Breast epithelium (tissue), 4 donors: ENCODE results near the gene NDUFB11. TPM values are rescaled to one million over a fixed set of nuclear protein-coding genes. Genes with fewer than 3 reads are reported as not detected.

Experiments
- DNase-seq, 2 donors: peaks; one replicate each; pipeline ENCODE4 v3.0.0-alpha.2; 2019; ENCODE audit warnings: low spot score in 2 of 2
- H3K27ac ChIP-seq, 2 donors: fragments of 200-600 bp; sonication (generic) in 1 of 2; one replicate each; pipeline ENCODE4 v1.5.1; 2016 to 2019; ENCODE audit warnings: mild to moderate bottlenecking in 1 of 2
- H3K27me3 ChIP-seq, 2 donors: fragments of 200-600 bp; sonication (generic) in 1 of 2; one replicate each; pipeline versions ENCODE4 v1.5.1 to v1.6.0; 2017 to 2019; ENCODE audit warnings: control low read depth in 1 of 2, mild to moderate bottlenecking in 1 of 2
- H3K36me3 ChIP-seq: fragments of 200-600 bp; one replicate; pipeline ENCODE4 v1.5.1; 2019
- H3K4me1 ChIP-seq, 2 donors: fragments of 200-600 bp; sonication (generic); one replicate each; pipeline ENCODE4 v1.5.1; 2016 to 2019; ENCODE audit warnings: control low read depth in 1 of 2
- H3K4me3 ChIP-seq, 3 donors: fragments of 200-600 bp; sonication (generic); 1 replicate in 2 of 3; 2 replicates in 1 of 3; pipeline ENCODE4 v1.5.1; 2016 to 2019; ENCODE audit warnings: mild to moderate bottlenecking in 3 of 3, moderate library complexity in 2 of 3
- H3K9me3 ChIP-seq, 2 donors: fragments of 200-600 bp; sonication (generic) in 1 of 2; one replicate each; pipeline ENCODE4 v1.5.1; 2016 to 2019; ENCODE audit warnings: control low read depth in 1 of 2
- POLR2A ChIP-seq: fragments of 450-650 bp; IDR thresholded peaks from one replicate; pipeline ENCODE4 v1.6.1; 2016; ENCODE audit warnings: antibody characterized with exemption, mild to moderate bottlenecking, moderate library complexity
- POLR2AphosphoS5 ChIP-seq, 3 donors: sonication (generic); formaldehyde crosslinking; IDR thresholded peaks; one replicate each; pipeline ENCODE4 v1.6.1; 2017; ENCODE audit warnings: antibody characterized with exemption in 3 of 3
- intact Hi-C: fragments of 100-400 bp; cut with DNase I; formaldehyde crosslinking; loops from one replicate; pipeline ENCODE4 v1.15.1; 2023; ENCODE audit warnings: low total_unique reads
- total RNA-seq, 3 donors: library from RNA; depleted of rRNA; stranded (reverse); fragments of >200 nt; gene quantifications; one replicate each; pipeline ENCODE4 v1.1.0, GENCODE V29; 2016
- TF ChIP-seq, protein P1 (sequence below), 3 donors: fragments of 450-650 bp; IDR thresholded peaks; one replicate each; pipeline ENCODE4 v1.5.1; 2016 to 2017; ENCODE audit warnings: antibody characterized with exemption in 3 of 3, mild to moderate bottlenecking in 3 of 3, moderate library complexity in 3 of 3

The NDUFB11 gene
- total RNA-seq, 3 donors from 2014 or later: 49.3 to 61.0 (median 54.4) TPM

DNA sequence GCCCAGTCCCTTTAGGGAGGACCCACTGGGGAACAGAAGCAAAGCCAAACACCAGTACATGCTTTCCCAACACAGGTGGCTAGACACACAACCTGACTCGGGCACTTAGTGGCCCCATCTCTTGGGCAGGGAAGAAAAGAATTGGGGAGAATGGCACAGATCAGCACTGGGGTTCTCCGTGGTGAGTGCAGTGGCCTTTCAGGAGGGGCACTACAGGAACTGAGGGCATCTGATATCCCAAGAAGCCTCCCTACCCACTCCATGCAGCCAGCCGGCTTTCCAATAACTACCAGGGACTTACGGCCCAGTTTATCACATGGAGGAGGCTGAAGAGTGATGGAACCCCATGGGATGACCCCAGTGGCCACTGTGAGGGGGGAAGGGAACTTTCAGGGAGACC lies 43.3 kb downstream of the NDUFB11 start:
- Histone ChIP-seq H3K27ac (no peak overlapping the region), H3K9me3 (no peaks in the 10 kb centered on the region), H3K27me3 (peaks cover 0 to 59% of the 10 kb centered on the region in 2 donors), H3K36me3 (no peaks in the 10 kb centered on the region), H3K4me3 (no peak overlapping the region), H3K4me1 (no peaks in the 10 kb centered on the region)
- no peak for TF ChIP-seq POLR2A
- TF ChIP-seq, protein P1, sequence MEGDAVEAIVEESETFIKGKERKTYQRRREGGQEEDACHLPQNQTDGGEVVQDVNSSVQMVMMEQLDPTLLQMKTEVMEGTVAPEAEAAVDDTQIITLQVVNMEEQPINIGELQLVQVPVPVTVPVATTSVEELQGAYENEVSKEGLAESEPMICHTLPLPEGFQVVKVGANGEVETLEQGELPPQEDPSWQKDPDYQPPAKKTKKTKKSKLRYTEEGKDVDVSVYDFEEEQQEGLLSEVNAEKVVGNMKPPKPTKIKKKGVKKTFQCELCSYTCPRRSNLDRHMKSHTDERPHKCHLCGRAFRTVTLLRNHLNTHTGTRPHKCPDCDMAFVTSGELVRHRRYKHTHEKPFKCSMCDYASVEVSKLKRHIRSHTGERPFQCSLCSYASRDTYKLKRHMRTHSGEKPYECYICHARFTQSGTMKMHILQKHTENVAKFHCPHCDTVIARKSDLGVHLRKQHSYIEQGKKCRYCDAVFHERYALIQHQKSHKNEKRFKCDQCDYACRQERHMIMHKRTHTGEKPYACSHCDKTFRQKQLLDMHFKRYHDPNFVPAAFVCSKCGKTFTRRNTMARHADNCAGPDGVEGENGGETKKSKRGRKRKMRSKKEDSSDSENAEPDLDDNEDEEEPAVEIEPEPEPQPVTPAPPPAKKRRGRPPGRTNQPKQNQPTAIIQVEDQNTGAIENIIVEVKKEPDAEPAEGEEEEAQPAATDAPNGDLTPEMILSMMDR (IDR thresholded peaks at IDR 0.05): no peak
- no peak for TF ChIP-seq POLR2AphosphoS5 (IDR thresholded peaks at IDR 0.05)
- DNase-seq: no peak
- intact Hi-C loops: loop anchor here (5.0 kb wide), 1 partner anchor 846 kb away; no protein-coding TSS in a partner anchor

DNA sequence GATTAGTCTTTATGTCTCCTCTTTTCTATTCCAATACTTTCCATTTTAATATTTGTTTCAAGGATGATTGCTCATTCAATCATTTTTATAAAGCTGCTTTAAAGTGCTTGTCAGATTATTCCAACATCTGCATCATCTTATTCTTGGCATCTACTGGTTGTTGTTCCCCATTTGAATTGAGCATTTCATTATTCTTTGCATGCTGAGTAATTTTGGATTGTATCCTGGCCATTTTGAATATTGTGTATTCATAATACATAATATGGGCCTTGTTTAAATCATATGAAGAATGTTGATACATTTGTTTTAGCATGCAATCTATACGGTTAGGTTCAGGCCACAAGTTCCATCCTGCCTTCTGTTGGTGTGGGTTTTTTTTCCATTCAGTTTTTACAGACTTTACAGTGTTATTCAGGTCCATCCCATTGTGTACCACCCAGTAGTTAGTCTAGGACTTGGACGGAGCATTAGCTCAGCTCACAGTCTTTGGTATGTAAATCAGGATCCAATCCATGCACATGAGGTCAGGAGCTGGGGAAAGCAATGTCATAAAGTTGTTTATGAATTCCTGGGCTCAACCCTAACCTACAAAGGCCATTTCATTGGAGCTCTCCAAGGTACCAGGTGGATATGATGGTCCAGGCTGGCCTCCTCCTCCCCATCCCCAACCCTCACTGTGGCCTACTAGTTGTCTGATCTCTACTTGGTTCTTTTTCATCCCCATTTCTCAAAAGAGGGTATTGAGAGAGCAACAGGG lies 46.0 kb downstream of the NDUFB11 start:
- Histone ChIP-seq H3K4me3 (no peak overlapping the region), H3K4me1 (no peaks in the 10 kb centered on the region), H3K27ac (no peak overlapping the region), H3K36me3 (no peaks in the 10 kb centered on the region), H3K27me3 (peaks cover 0 to 49% of the 10 kb centered on the region in 2 donors), H3K9me3 (no peaks in the 10 kb centered on the region)
- intact Hi-C loops: no loop called here
- TF ChIP-seq POLR2AphosphoS5 (IDR thresholded peaks at IDR 0.05) (no peak), POLR2A (no peak)
- TF ChIP-seq, protein P1 (IDR thresholded peaks at IDR 0.05): no peak
- DNase-seq: no peak

DNA sequence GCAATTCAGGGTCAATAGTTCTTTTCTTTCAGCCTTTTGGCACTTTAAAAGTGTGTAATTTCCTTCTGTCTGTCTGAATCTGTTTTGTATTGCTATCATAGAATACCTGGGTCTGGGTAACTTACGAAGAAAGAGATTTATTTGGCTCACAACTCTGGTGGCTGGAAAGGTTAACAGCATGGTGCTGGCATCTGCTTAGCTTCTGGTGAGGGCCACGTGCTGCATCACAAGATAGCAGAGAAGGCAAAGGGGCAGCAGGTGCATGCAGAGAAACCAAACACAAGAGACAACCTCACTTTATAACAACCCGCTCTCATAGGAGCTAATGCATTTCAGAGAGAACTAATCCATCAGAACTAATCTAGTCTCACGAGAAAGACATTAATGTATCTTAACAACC lies 47.5 kb downstream of the NDUFB11 start:
- no peak overlapping the region for H3K27ac ChIP-seq
- TF ChIP-seq POLR2A (no peak), POLR2AphosphoS5 (IDR thresholded peaks at IDR 0.05) (no peak)
- TF ChIP-seq, protein P1 (IDR thresholded peaks at IDR 0.05): no peak
- no peak for DNase-seq
- H3K27me3 ChIP-seq: peaks cover 0 to 37% of the 10 kb centered on the region in 2 donors
- no peaks in the 10 kb centered on the region for H3K9me3 ChIP-seq
- H3K4me1 ChIP-seq: no peaks in the 10 kb centered on the region
- no peaks in the 10 kb centered on the region for H3K36me3 ChIP-seq
- no peak overlapping the region for H3K4me3 ChIP-seq
- intact Hi-C loops: no loop called here

DNA sequence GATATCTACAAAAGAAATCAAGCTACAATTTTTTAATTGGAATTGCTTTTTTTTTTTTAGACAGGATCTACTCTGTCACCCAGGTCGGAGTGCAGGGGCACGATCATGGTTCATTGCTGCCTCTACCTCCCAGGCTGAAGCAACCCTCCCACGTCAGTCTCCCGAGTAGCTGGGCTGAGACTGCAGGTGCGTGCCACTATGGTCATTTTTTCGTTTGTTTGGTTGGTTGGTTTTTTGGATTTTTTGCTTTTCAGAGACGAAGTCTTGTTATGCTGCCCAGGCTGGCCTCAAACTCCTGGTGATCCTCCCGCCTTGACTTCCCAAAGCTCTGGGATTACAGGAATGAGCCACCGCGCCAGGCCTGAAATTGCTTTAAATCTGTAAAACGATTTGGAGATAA lies 50.6 kb downstream of the NDUFB11 start:
- no peaks in the 10 kb centered on the region for H3K9me3 ChIP-seq
- intact Hi-C loops: no loop called here
- TF ChIP-seq POLR2A: no peak
- no peak for TF ChIP-seq POLR2AphosphoS5 (IDR thresholded peaks at IDR 0.05)
- TF ChIP-seq, protein P1 (IDR thresholded peaks at IDR 0.05): no peak
- no peak overlapping the region for H3K4me3 ChIP-seq
- H3K27me3 ChIP-seq: peaks cover 0 to 16% of the 10 kb centered on the region in 2 donors
- no peaks in the 10 kb centered on the region for H3K4me1 ChIP-seq
- no peak overlapping the region for H3K27ac ChIP-seq
- no peak for DNase-seq
- no peaks in the 10 kb centered on the region for H3K36me3 ChIP-seq

DNA sequence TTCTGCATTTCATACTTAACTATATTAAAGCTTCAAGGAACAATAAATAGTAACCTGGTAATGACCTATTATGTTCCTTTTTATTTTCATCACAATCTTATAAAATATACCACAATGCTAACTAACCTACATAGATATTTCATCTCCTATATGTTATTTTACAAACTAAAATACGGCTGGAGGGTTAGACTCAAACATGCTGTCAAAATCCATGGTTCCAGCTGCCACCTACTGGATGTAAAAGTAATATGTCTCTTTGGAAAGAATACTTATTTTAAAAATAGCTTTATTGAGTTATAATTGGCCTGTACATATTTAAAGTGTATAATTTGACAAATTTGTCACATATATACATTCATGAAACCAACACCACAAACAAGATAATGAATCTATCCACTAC lies 51.3 kb downstream of the NDUFB11 start:
- Histone ChIP-seq H3K9me3 (no peaks in the 10 kb centered on the region), H3K27ac (no peak overlapping the region), H3K4me1 (no peaks in the 10 kb centered on the region), H3K36me3 (no peaks in the 10 kb centered on the region), H3K4me3 (no peak overlapping the region), H3K27me3 (peaks cover 0 to 14% of the 10 kb centered on the region in 2 donors)
- no peak for DNase-seq
- intact Hi-C loops: no loop called here
- no peak for TF ChIP-seq POLR2A
- TF ChIP-seq, protein P1 (IDR thresholded peaks at IDR 0.05): peak in 2 of 3 donors; percentile 31 to 43
